HG03558 (cell line): ENCODE results near the gene UBE2I.
"Not testable (repeated sequence)": the region's sequence is repeated elsewhere in the genome, so short reads cannot be mapped to it uniquely, and the experiment has no call there.

ENCODE experiments used
- ATAC-seq: cut with Tn5 transposase; IDR thresholded peaks from one replicate; pipeline ENCODE4 v1.9.1; 2021; ENCODE audit warnings: moderate number of reproducible peaks; ENCODE audit not compliant: unreplicated experiment; ENCODE audit errors: extremely low read depth

Gene UBE2I

DNA sequence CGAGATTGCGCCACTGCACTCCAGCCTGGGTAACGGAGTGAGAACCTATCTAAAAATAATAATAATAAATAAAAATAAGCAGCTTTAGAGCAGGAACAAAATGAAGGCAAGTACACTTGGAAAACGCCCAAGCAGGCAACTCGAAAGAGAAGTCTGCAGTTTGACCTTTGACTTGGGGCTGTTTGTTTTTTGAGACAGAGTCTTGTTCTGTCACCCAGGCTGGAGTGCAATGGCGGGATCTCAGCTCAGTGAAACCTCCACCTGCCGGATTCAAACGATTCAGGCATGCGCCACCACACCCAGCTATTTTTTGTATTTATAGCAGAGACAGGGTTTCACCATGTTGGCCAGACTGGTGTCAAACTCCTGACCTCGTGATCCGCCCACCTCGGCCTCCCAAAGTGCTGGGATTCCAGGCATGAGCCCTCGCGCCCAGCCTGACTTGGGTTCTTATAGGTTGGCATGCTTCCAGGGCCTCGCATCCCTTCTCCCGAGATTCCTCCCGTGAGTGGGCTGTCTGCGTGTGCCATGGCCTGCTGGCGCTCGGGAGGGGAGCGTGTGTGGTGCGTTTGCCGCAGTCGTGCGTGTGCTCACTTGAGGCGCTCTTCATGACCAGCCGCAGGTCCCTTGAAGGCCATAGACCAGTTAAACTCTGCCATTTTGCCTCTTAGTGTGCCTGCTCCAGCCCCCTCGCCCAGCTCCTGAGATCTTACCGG lies 18.4 kb upstream of the UBE2I start:
- no peak for ATAC-seq

DNA sequence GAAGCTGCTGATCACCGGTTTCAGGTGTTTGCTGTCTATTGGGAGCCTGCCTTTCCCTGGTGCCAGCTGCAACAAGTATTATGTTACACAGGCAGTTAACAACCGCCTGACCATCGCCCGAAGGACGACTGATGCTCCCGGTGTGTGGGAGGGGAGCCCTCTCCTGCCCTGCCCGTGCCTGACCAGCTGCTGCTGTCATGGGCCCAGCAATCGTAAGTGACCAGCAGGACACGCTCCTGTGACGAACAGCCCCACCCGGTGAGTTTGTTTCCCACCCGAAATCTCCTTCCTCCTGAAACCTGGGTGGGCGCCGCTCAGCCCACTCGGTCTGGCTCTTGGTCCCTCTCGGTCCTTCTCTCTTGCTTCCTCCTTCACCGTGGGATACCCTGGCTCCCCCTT lies 17.9 kb upstream of the UBE2I start:
- no peak for ATAC-seq

DNA sequence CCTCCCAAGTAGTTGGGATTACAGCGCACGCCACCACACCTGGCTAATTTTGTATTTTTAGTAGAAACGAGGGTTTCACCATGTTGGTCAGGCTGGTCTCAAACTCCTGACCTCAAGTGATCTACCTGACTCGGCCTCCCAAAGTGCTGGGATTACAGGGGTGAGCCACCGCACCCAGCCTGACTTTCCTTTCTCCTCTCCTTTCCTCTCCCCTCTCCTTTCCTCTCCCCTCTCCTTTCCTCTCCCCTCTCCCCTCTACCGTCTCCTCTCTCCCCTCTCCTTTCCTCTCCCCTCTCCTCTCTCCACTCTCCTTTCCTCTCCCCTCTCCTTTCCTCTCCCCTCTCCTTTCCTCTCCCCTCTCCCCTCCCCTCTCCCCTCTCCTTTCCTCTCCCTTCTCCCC lies 17.2 kb upstream of the UBE2I start:
- ATAC-seq, result not testable (repeated sequence)

DNA sequence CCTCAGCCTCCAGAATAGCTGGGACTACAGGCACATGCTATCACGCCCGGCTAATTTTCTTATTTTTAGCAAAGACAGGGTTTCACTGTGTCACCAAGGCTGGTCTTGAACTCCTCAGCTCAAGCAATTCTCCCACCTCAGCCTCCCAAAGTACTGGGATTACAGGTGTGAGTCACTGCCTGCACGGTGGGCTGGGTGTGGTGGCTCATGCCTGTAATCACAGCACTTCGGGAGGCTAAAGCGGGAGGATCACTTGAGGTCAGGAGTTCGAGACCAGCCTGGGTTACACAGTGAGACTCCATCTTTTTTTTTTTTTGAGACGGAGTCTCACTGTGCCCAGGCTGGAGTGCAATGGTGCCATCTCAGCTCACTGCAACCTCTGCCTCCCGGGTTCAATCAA lies 16.6 kb upstream of the UBE2I start:
- not testable (repeated sequence) for ATAC-seq

DNA sequence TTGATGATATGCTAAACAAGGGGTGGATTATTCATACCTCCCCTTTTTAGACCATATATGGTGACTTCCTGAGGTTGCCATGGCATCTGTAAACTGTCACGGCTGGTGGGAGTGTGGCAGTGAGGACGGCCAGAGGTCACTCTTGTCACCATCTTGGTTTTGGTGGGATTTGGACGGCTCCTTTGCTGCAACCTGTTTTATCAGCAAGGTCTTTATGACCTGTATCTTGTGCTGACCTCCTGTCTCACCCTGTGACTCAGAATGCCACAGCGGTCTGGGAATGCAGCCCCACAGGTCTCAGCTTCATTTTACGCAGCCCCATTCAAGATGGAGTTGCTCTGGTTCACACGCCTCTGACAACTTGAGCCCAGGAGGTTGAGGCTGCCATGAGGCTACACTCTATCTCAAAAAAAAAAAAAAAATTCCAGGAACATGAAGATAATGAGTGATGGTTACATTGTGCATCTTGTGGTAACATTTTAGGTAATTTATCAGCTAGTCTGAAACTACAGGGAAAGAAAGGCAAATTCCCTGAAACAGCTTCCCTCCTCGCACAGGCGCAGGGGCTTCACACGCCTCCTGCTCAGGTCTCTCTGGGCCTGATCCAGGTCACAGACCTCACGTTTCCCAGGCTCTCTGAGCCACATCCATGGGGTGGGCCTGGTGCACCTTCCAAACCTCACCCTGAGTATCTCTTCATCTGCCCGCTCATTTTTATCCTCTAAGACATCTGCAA lies 15.3 kb upstream of the UBE2I start:
- ATAC-seq, result no peak

DNA sequence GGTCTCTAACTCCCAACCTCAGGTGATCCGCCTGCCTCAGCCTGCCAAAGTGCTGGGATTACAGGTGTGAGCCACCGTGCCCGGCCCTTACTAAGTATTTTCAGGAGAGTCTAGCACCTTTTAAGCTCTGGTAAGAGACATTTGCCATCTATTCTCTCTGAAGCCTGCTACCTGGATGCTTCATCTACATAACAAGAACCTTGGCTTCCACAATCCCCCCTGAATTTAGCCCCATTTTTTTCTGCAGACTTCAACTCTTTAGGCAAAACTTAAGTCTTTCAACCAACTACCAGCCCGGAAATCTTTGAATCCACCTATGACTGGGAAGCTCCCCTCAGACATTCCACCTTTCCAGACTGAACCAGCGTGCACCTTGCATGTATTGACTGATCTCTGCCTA lies 14.0 kb upstream of the UBE2I start:
- ATAC-seq, result no peak

DNA sequence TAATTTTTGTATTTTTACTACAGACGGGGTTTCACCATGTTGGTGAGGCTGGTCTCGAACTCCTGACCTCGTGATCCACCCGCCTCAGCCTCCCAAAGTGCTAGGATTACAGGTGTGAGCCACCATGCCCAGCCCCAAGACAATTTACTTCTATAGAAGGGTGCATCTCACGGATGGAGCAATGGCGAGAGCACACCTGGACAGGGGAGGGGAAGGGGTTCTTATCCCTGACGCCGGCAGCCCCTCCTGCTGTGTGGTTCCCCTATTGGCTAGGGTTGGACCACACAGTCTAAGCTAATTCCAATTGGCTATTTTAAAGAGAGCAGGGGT lies 12.8 kb upstream of the UBE2I start:
- not testable (repeated sequence) for ATAC-seq

DNA sequence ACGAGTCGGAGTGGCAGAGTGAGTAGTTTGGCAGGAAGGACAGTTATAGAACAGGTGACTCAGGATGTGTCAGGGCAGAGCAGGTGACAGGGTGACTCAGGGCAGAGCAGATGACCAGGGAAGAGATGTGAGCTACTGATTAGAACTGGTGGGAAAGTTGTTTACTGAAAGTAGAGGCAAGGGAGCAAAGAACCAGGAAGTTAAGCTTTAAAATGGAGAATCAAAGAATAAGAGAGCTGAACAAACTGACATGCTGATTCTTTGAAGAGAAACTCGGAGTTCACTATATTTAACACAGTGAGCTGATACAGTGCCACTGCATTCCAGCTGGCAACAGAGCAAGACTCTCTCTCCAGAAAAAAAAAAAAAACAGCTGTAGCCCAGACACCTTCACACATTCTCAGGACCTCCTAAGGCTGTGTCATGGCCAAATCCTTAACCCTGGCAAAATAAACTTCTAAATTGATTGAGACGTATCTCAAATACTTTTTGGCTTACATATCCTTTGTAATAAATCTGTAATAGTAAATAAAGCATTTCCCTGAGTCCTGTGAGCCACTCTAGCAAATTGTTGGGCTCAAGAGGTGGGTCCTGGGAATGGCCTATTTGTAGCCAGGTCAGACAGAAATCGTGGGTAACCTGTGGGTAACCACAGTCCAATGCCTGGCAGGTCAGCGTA lies 12.3 kb upstream of the UBE2I start:
- ATAC-seq, result no peak

DNA sequence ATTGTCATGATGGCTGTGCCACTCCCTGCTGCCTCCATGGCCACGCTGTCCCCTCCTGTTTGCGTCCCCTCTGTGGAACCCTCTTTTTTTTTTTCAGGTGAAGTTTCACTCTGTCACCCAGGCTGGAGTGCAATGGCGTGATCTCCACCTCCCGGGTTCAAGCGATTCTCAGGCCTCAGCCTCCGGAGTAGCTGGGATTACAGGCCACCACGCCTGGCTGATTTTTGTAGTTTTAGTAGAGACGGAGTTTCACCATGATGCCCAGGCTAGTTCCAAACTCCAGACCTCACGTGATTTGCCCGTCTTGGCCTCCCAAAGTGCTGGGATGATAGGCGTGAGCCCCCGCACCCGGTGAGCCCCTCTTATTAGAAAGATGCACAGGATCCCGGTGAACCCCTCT lies 11.0 kb upstream of the UBE2I start:
- no peak for ATAC-seq

DNA sequence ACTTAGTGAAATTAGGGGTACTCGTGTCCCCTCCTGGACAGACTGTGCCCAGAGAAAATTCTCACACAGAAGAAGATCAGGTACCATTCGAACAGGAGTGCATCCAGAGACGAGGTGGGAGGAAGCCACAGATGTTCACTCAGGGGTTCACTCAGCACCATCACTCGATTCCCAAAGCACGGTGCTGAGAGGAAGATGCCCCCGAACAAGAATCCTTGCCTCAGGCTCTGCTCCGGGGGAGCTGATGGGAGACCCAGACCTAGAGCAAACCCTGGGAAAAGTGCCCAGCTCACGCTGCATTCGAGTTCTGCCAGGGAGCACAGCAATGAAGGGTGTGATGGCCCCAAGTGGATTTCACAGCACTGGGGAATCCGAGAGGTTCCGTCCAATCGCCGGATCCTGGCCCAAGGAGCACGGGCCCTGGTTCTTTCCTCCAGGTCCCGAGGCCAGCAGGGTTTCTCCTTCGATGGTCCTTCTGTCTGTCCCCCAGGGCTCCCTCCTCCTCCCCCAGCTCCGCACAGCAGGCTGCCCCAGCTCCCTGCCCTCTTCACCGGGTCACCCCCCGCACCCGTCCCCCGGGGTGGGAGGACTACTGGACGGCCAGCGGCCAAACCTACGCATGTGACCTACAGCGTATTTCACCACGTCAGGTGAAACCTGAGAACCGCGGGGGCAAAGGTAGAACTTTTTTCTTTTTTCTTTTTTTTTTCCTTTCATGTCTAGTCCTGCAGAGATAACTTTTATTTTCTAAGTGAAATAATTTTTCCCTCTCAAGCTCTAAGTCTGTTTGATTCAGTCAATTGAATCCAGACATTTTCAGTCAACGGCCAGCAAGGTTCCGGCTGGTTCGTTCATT lies 10.2 kb upstream of the UBE2I start:
- no peak for ATAC-seq

DNA sequence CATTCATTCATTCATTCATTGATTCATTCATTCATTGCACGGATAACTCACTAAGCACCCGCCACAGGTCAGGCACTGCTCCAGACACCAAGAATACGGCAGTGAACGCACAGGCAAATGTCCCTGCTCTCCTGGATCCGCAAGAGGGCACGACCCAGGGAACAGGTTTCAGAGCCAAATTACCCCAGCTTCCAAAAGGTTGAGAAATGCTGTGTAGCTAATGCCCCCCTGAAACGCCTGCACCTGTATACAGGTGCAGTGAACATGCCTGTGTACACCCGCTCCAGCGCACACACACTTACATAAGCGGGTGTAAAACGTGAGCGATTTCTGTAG lies 9.6 kb upstream of the UBE2I start:
- no peak for ATAC-seq

DNA sequence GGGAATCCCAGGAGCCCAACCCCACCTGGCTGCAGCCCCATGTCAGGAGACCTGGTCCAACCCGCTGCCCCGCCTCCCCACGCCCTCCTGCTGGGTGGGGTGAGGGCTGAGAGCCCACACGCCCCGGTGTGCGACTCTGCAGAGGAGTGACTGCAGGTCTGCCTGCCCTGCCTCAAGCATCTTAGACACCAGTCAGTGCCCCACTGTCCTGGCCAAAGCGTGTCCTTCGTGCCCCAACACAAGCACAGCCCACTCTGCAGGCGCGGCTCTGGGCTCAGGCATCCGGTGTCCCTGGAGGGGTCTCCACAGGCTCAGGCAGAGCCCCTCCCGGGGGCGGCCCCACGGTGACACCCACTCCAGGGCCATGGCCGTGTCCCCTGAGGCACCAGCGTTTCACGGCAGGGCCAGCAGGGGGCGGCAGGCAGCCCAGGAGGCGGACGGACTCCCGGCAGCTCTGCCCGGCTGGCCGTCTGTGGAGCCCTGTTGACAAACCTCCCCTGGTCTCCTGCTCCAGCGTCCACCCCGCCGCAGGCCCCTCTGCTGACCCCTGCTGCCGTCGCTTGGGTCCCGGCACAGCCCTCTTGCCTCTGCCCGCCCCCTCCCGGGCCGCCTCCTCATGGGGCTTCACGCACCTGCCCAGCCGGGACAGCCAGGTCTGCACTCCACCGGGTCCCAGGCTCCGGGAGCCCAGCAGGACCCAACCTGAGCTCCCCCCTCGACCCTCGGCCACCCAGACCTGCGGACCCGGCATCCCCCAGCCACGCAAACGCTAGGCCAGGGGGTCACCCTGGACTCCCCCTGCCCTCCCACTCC lies 8.6 kb upstream of the UBE2I start:
- no peak for ATAC-seq

DNA sequence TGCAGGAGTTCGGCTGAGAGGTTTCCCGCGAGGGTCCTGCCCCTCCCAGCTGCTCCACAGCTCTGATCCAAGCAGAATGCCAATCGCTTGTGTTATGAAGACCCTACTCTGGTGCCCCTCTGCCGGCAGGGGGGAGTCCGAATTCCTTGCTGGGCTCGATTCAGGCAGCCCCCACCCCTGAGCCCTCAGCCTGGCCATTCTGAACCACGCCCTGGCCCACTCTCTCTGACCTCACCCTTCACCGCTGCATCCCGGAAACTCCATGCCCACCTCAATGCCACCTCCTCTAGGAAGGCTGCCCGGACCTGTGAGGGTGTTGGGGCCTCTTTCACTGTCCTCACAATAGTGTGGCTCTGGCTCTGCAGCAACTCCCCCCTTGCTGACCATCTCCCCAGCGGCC lies 7.9 kb upstream of the UBE2I start:
- no peak for ATAC-seq

DNA sequence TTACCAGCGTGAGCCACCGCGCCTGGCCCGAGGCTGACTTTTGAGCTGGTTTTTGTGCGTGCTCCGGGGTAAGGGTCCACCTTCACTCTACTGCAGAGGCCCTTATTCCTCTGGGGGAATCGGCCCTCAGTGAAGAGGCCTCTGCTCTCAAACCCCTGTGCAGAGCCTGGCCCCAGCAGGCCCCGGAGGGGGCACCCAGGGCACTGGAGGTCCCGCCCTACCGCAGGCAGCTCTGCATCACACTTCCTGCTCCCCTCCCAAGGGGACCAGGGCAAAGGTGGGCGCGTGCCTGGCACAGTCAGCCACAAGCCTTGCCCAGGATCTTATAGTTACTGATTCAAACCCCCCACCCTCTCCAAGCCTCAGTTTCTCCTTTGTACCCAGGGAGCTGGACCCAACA lies 3.6 kb upstream of the UBE2I start:
- no peak for ATAC-seq

DNA sequence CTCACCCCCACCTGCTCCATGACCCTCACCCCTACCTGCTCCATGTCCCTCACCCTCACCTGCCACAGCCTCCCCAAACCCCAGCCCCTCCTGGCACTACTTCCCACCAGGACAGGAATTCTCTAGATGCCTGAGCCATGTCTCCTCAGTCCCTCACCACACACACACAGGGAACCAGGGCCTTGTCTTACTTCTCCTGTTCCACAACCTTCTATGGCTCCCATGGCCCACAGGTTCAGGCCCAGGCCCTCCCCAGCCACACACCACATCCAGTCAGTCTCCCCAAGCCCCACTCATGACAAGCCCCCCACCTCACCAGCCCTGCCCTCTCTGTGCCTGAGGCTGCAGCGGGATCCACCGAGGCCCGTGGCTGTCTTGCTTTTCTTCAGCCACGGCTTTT lies 3.1 kb upstream of the UBE2I start:
- ATAC-seq, result no peak

DNA sequence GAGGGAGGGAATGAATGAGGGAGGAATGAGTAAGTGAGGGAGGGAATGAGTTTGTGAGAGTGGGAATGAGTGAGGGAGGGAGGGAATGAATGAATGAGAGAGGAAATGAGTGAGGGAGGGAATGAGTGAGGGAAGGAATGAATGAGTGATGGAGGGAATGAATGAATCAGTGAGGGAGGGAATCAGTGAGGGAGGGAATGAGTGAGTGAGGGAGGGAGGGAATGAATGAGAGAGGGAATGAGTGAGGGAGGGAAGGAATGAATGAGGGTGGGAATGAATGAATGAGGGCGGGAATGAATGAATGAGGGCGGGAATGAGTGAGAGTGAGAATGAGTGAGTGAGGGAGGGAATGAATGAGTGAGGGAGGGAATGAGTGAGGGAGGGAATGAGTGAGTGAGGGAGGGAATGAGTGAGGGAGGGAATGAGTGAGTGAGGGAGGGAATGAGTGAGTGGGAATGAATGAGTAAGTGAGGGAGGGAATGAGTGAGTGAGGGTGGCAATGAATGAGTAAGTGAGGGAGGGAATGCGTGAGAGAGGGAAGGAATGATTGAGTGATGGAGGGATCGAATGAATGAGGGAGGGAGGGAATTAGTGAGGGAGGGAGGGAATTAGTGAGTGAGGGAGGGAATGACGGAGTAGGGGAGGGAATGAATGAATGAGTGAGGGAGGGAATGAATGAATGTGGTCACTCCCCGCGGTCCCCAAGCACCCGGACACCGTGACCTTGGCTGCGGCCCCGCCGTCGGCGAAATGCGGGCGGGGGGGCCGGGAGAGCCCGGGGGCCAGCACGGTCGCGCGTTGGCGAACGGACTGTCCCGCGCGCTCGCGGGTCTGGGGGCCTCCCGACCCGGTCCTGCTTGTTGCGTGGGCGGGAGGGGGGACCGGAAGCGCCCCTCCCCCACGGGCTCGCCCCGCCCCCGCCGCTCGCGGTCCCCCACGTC lies 1.1 kb upstream of the UBE2I start:
- no peak for ATAC-seq

DNA sequence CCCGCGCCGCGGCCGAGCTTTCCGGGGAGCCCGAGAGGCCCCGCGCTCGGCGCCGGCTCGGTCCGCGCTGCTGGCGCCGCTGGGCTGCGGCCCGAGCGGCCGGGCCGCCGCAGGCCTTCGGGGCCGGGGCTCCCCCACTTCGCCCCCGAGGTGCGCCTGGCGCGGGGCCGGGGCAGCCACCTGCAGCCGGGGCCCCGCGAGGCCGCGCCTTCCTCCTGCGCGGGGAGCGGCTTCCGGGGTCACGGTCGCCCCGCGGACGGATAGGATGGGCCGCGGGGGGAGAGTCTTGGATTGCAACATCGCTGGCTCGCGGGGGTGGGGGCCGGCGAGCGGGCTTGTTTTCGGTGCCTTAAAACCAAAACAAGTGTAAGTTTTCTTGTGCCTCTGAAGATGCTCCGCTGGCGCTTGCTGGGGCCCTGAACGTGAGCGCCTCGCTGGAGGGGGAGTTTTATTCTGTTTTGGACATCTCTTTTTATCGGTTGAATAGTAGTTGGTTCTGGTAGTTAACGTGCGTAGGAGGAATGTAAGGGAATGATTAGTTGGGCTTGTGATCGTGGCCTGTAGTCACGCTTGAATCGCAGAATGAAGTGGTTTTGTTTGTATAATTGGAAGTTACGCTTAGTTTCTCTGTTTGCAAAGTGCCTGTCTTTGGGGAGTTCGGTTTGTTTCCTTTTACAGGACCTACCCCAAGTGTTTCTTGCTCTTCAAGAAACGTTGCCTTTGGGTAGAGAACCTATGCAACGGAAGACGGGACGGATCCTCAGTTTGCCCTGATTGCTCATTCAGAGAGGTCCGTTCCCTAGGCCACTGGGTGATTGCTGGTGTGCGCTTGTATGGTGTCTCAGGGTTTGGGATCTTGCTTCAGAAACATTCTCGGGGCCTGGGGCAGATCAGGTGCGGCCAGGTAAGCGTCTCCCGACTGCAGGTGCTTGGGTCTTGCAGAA lies 724 bp downstream of the UBE2I start:
- no peak for ATAC-seq

DNA sequence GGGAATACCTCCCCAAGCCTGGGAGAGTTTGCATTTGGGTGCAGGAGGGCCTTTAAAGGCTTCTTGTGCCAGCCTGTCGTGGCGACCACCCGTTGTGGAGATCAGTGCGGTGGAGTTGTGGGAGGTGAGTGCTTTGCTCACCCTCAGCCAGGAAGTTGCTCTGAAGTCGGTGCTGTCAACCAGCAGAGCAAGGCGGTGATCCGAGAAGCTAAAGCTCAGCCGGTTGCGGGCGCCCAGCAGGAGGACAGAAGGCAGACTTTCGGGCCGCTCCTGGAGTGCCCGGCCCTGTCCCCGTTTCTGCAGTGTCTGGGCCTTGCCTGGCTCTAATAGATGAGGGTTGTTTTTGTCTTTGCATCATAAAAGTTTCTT lies 1.4 kb downstream of the UBE2I start:
- no peak for ATAC-seq
